NOMO-1 treated with dmso at 0.1 percent for 144 hours (cell line): ENCODE results near the gene C1D.
"Not testable (repeated sequence)": the region's sequence is repeated elsewhere in the genome, so short reads cannot be mapped to it uniquely, and the experiment has no call there.

ENCODE experiments used
- DNase-seq: peaks from one replicate; lab custom pipeline; 2025; ENCODE audit not compliant: unreplicated experiment; lab: John Stamatoyannopoulos, UW

Gene C1D

GRCh38 chr2:68009526-68009925, 53.3 kb downstream of the C1D start:
- DNase-seq = no peak

DNA sequence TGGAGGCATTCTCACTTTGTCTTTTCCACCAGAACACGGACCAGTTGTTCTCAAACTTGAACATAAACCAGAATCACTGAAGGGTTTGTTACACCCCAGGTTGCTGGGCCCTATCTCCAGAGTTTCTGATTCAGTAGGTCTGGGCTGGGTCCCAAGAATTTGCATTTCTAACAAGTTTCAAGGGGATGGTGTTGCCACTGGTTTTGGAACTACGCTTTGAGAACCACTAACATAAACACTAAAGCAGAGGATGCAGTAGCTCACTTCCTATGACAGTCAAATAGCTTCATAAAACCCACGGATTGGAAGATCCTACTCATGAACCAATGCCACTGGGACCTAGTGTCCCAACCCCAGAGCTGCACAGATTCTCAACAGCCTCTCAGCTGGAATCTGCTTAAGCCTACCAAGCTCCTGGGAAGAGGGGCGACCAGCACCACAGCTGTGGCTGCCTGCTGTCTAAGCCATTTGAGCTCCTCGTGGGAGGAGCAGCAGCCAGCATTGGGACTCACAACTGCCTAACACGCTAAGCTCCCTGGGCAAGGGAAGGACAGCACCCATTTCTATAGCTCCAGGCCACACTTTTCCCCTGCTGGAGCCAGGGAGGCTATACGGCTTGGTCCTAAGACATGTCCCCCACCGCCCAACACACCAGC, 62.5 kb downstream of the C1D start:
- no peak for DNase-seq

DNA sequence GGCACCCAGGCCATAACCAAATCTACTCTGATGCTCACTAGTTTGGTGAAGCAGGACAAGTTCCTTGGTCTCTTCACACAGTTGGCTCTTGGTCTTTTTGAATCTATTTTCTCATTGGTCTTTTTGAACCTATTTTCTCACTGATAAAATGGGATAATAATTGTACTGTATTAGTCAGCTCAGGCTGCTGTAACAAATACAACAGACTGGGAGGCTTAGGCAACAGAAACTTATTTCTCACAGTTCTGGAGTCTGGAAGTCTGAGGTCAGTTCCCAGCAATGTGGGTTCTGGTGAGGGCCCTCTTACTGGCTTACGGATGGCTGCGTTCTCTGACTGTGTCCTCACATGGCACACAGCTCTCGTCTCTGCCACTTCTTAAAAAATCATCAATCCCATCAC, 63.5 kb downstream of the C1D start:
- no peak for DNase-seq

- no peak for DNase-seq
Measured at GRCh38 chr2:67997903-67998302, 64.9 kb downstream of the C1D start.

- DNase-seq = no peak
Measured at GRCh38 chr2:67997528-67997900, 65.3 kb downstream of the C1D start.

DNA sequence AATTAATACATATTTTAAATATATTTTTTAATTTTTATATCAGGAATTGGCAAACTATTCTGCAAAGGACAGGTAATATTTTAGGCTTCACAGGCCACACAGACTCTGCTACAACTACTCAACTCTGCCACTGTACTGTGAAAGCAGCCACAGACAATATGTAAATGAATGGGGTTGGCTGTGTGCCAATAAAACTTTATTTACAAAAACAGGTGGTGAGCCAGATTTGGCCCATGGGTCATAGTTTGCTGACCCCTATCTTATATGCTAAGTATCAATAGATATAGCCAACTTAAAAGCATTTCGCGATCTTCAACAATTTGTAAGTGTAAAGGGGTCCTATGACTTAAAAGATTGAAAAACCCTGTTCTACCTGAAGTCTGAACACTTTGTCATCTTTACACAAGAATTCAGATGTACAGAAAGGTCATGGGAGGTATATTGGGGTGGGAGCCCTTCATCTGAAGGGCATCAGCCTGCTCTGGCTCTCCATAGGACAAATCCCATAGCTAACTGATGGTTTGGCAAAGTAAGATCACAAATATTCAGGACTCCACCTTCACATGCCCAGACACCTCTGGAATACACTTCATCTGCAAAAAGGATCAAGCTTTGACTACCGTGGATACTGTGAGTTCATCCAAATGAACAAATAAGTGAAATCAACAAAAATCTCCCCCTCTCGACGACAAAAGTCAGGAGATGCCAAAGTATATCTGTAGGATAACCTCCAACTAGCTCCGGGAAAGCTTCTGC, 65.9 kb downstream of the C1D start:
- DNase-seq = no peak

- DNase-seq = no peak
Measured at GRCh38 chr2:67994716-67995115, 68.1 kb downstream of the C1D start.

DNA sequence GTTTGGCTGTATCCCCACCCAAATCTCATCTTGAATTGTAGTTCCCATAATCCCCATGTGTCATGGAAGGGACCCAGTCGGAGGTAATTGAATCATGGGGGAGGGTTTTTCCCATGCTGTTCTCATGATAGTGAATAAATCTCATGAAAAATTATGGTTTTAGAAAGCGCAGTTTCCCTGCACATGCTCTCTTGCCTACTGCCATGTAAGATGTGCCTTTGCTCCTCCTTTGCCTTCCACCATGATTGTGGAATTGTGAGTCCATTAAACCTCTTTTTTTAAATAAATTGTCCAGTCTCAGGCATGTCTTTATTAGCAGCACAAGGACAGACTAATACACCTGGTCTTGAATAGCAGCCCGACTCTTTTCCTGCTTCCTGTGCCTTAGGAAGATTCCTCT, 68.7 kb downstream of the C1D start:
- DNase-seq = not testable (repeated sequence)

- no peak for DNase-seq
Measured at GRCh38 chr2:67993329-67993728, 69.5 kb downstream of the C1D start.

DNA sequence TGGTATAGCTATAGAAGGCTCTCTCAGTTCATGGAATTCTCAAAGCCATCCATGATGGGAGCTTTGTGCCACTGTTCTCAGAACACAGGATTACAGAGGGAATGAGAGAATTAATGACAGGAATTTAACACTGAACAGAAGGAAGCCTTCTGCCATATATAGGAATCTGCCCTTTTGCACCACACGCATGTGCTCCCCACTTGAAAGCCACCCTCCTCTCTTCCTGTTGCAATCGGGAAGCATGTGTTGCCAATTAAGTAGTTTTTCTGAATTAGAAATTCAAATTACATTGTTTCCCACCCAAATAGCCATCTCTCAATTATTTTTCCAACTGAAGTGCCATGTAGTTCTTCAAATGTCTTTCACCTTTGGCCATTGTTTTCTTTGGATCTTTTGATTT, 71.3 kb downstream of the C1D start:
- no peak for DNase-seq
